HAP-1 (cell line): ENCODE data around the gene TFCP2L1.
"Not testable (repeated sequence)": the region's sequence is repeated elsewhere in the genome, so short reads cannot be mapped to it uniquely, and the experiment has no call there.

Source experiments
- DNase-seq, 2 experiments: peaks; one replicate each; pipeline ENCODE4 v3.0.0-alpha.2; 2016 to 2020; ENCODE audit warnings: low spot score in 2 of 2
- H3K27me3 ChIP-seq: fragments of 250-450 bp; sonication (Bioruptor Pico); 2 replicates; pipeline ENCODE4 v1.5.1; 2020; ENCODE audit warnings: low read depth, mild to moderate bottlenecking, moderate library complexity
- H3K36me3 ChIP-seq: fragments of 250-450 bp; sonication (Bioruptor Pico); replicated peaks from 2 replicates; pipeline ENCODE4 v1.5.1; 2020; ENCODE audit warnings: mild to moderate bottlenecking
- H3K4me1 ChIP-seq: fragments of 250-450 bp; sonication (Bioruptor Pico); 2 replicates; pipeline ENCODE4 v1.5.1; 2020; ENCODE audit warnings: mild to moderate bottlenecking
- H3K4me3 ChIP-seq: fragments of 250-450 bp; sonication (Bioruptor Pico); 2 replicates; pipeline ENCODE4 v1.5.1; 2020; ENCODE audit warnings: mild to moderate bottlenecking, moderate library complexity
- H3K9me3 ChIP-seq: fragments of 250-450 bp; sonication (Bioruptor Pico); 2 replicates; pipeline ENCODE4 v1.5.1; 2020; ENCODE audit warnings: mild to moderate bottlenecking, moderate library complexity
- in situ Hi-C: fragments of 300-500 bp; cut with MboI; formaldehyde crosslinking; loops from 3 replicates; pipeline ENCODE4 v1.14.3; 2020; ENCODE audit warnings: low sequenced_read_pairs, inconsistent platforms, mixed read lengths

Gene TFCP2L1, protein sequence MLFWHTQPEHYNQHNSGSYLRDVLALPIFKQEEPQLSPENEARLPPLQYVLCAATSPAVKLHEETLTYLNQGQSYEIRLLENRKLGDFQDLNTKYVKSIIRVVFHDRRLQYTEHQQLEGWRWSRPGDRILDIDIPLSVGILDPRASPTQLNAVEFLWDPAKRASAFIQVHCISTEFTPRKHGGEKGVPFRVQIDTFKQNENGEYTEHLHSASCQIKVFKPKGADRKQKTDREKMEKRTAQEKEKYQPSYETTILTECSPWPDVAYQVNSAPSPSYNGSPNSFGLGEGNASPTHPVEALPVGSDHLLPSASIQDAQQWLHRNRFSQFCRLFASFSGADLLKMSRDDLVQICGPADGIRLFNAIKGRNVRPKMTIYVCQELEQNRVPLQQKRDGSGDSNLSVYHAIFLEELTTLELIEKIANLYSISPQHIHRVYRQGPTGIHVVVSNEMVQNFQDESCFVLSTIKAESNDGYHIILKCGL

GRCh38 chr2:121284463-121285449 is at the start of gene TFCP2L1:
Gene TFCP2L1 (minus strand): TSS chr2:121285202. CDS start chr2:121285109, 93 bp downstream.
- Histone ChIP-seq H3K27me3 (no peaks in the 10 kb centered on the region), H3K4me1 (peaks cover 5% of the 10 kb centered on the region; the same call in 1 of the 2 replicates), H3K9me3 (no peaks in the 10 kb centered on the region), H3K36me3 (no peaks in the 10 kb centered on the region), H3K4me3 (peak within 1 kb of the TSS; percentile 44)
- peak; percentile 23 to 71 for DNase-seq
- in situ Hi-C loops = no loop called here

DNA sequence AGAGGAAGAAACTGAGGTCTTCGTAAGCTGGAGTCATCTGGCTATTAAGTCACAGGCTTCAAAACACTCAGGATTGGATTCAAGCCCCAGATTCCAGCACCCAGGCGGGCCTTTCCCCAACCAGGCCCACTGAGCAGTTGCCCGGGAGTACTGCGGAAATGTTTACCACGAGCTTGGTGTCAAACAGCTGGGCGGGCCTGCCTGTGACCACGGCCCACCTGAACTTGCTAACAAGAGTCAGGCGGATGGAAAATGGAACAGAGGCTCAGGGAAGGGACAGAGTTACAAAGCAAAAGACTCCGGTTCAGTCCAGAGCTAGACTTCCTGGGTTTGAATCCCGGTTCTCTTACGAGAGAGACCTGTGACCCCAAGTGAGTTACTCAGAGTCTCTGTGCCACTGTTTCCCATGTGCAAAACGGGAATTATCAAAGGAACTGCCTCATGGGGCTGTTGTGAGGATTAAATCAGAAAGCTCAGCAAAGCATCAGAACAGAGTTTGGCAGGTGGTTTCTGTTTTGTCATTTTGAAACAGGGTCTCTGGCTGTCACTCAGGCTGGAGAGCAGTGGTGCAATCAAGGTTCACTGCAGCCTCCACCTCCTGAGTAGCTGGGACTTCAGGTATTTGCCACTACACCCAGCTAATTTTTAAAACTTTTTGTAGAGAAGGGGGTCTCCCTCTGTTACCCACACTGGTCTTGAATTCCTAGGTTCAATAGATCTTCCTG is 49.0 kb upstream of the TFCP2L1 start:
- Histone ChIP-seq H3K27me3 (no peaks in the 10 kb centered on the region), H3K36me3 (peaks cover 4% of the 10 kb centered on the region; the same call in 1 of the 2 replicates), H3K4me3 (no peak overlapping the region), H3K9me3 (no peaks in the 10 kb centered on the region), H3K4me1 (no peaks in the 10 kb centered on the region)
- no peak for DNase-seq
- in situ Hi-C loops = no loop called here

- no peaks in the 10 kb centered on the region for H3K27me3 ChIP-seq
- no peak for DNase-seq
- no peaks in the 10 kb centered on the region for H3K4me1 ChIP-seq
- no peaks in the 10 kb centered on the region for H3K9me3 ChIP-seq
- in situ Hi-C loops = no loop called here
- no peaks in the 10 kb centered on the region for H3K36me3 ChIP-seq
- H3K4me3 ChIP-seq = no peak overlapping the region
These were observed 48.2 kb upstream of the TFCP2L1 start for GRCh38 chr2:121333231-121333630.

DNA sequence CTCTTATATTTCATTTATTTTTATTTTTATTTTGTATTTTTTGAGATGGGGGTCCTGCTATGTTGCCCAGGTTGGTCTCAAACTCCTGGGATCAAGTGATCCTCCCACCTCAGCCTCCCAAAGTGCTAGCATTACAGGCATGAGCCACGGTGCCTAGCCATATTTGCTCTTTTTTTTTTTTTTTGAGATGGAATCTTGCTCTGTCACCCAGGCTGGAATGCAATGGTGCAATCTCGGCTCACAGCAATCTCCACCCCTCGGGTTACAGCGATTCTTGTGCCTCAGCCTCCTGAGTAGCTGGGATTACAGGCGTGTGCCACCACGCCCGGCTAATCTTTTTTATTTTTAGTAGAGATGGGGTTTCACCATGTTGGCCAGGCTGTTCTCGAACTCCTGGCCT is 46.3 kb upstream of the TFCP2L1 start:
- H3K9me3 ChIP-seq, H3K4me3 ChIP-seq, in situ Hi-C loops: not testable (repeated sequence)

GRCh38 chr2:121330921-121331320 is 45.9 kb upstream of the TFCP2L1 start:
- Histone ChIP-seq H3K27me3 (no peaks in the 10 kb centered on the region), H3K4me3 (no peak overlapping the region), H3K36me3 (no peaks in the 10 kb centered on the region), H3K4me1 (no peaks in the 10 kb centered on the region), H3K9me3 (no peaks in the 10 kb centered on the region)
- in situ Hi-C loops = no loop called here
- no peak for DNase-seq

More for the DNA sequence above, 46.3 kb upstream of the TFCP2L1 start:
- not testable (repeated sequence) for H3K36me3 ChIP-seq, H3K27me3 ChIP-seq, H3K4me1 ChIP-seq, DNase-seq

- in situ Hi-C loops = no loop called here
- Histone ChIP-seq H3K9me3 (no peaks in the 10 kb centered on the region), H3K36me3 (no peaks in the 10 kb centered on the region), H3K27me3 (no peaks in the 10 kb centered on the region), H3K4me3 (no peak overlapping the region), H3K4me1 (no peaks in the 10 kb centered on the region)
- DNase-seq = no peak
These were observed 44.8 kb upstream of the TFCP2L1 start for GRCh38 chr2:121329786-121330185.

GRCh38 chr2:121326628-121327027 is 41.6 kb upstream of the TFCP2L1 start:
- H3K4me1 ChIP-seq = no peaks in the 10 kb centered on the region
- in situ Hi-C loops = no loop called here
- DNase-seq = no peak
- no peaks in the 10 kb centered on the region for H3K36me3 ChIP-seq
- H3K27me3 ChIP-seq = no peaks in the 10 kb centered on the region
- H3K9me3 ChIP-seq = no peaks in the 10 kb centered on the region
- H3K4me3 ChIP-seq = no peak overlapping the region

- in situ Hi-C loops = no loop called here
- no peaks in the 10 kb centered on the region for H3K4me1 ChIP-seq
- no peaks in the 10 kb centered on the region for H3K9me3 ChIP-seq
- H3K4me3 ChIP-seq = no peak overlapping the region
- DNase-seq = no peak
- H3K27me3 ChIP-seq = no peaks in the 10 kb centered on the region
- no peaks in the 10 kb centered on the region for H3K36me3 ChIP-seq
These were observed 39.6 kb upstream of the TFCP2L1 start for GRCh38 chr2:121324601-121325000.

- H3K27me3 ChIP-seq = no peaks in the 10 kb centered on the region
- no peak overlapping the region for H3K4me3 ChIP-seq
- in situ Hi-C loops = no loop called here
- DNase-seq = no peak
- H3K9me3 ChIP-seq = no peaks in the 10 kb centered on the region
- H3K36me3 ChIP-seq = no peaks in the 10 kb centered on the region
- H3K4me1 ChIP-seq = no peaks in the 10 kb centered on the region
These were observed 36.5 kb upstream of the TFCP2L1 start for GRCh38 chr2:121321476-121321875.

GRCh38 chr2:121319941-121320340 is 34.9 kb upstream of the TFCP2L1 start:
- H3K27me3 ChIP-seq = no peaks in the 10 kb centered on the region
- in situ Hi-C loops = no loop called here

DNA sequence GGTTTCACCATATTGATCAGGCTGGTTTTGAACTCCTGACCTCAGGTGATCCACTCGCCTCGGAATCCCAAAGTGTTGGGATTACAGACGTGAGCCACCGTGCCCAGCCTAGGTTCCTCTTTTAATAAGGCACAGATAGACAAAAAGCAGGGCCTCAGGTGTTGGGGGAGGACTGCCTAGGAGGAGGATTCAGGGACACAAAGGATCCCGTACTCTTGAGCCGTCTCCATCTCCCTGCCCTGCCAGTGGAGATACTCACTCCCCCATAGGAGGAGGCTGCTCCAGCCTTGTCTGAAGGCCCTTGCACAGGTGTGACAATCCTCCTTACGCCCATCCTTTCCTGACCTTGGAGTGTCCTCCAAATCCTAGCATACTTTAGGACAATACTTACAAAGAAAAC is 32.0 kb upstream of the TFCP2L1 start:
- H3K9me3 ChIP-seq = no peaks in the 10 kb centered on the region
- H3K27me3 ChIP-seq = 0 out of 2 replicates have a peak, but pooled peaks cover 1% of the 10 kb centered on the region
- no peak for DNase-seq
- H3K36me3 ChIP-seq = no peaks in the 10 kb centered on the region
- no peak overlapping the region for H3K4me3 ChIP-seq
- in situ Hi-C loops = no loop called here
- H3K4me1 ChIP-seq = no peaks in the 10 kb centered on the region

More at GRCh38 chr2:121319941-121320340, 34.9 kb upstream of the TFCP2L1 start:
- Histone ChIP-seq H3K36me3 (no peaks in the 10 kb centered on the region), H3K4me3 (no peak overlapping the region), H3K9me3 (no peaks in the 10 kb centered on the region), H3K4me1 (no peaks in the 10 kb centered on the region)
- no peak for DNase-seq

GRCh38 chr2:121313701-121314100 is 28.7 kb upstream of the TFCP2L1 start:
- 0 out of 2 replicates have a peak, but pooled peaks cover 11% of the 10 kb centered on the region for H3K27me3 ChIP-seq
- H3K4me1 ChIP-seq, DNase-seq, in situ Hi-C loops, H3K9me3 ChIP-seq, H3K4me3 ChIP-seq, H3K36me3 ChIP-seq: not testable (repeated sequence)

DNA sequence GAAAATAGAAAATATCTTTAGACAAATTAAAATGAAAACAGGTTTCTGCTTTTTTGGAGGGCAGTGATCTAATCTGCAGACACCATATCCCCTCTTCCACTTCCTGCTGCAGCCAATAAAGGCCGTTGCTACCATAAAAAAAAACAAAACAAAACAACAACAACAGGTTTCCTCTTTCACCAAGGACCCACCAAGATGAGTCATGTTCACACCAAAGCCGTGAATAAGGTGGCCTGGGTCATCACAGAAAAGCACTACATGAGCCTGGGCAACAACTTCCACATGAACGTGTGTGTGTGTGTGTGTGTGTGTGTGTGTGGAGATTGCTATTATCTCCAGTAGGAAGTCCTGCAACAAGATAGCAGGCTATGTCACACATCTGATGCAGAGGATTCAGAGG is 24.8 kb upstream of the TFCP2L1 start:
- H3K9me3 ChIP-seq = no peaks in the 10 kb centered on the region
- H3K4me1 ChIP-seq = no peaks in the 10 kb centered on the region
- in situ Hi-C loops = no loop called here
- no peak for DNase-seq
- no peak overlapping the region for H3K4me3 ChIP-seq
- no peaks in the 10 kb centered on the region for H3K36me3 ChIP-seq
- peaks cover 22% of the 10 kb centered on the region; the same call in 1 of the 2 replicates for H3K27me3 ChIP-seq
